Fibroblast of lung (primary cell): ENCODE results near the gene TOLLIP.
"Not testable (repeated sequence)": the region's sequence is repeated elsewhere in the genome, so short reads cannot be mapped to it uniquely, and the experiment has no call there.

Source experiments
- EZH2 ChIP-seq: IDR thresholded peaks from 2 replicates; pipeline ENCODE4 v1.5.1; 2012; ENCODE audit warnings: low read length, control low read depth, mild to moderate bottlenecking; ENCODE audit errors: missing control alignments
- TF ChIP-seq, protein P1 (sequence below), 2 donors: IDR thresholded peaks in 1 of 2; conservative IDR thresholded peaks in 1 of 2; 1 replicate in 1 of 2; 2 replicates in 1 of 2; pipeline ENCODE4 v1.5.1; 2011 to 2012; ENCODE audit warnings: low read length in 2 of 2, control low read depth in 1 of 2, inconsistent platforms in 1 of 2, low read depth in 1 of 2, mild to moderate bottlenecking in 1 of 2

- TF ChIP-seq, protein P1, sequence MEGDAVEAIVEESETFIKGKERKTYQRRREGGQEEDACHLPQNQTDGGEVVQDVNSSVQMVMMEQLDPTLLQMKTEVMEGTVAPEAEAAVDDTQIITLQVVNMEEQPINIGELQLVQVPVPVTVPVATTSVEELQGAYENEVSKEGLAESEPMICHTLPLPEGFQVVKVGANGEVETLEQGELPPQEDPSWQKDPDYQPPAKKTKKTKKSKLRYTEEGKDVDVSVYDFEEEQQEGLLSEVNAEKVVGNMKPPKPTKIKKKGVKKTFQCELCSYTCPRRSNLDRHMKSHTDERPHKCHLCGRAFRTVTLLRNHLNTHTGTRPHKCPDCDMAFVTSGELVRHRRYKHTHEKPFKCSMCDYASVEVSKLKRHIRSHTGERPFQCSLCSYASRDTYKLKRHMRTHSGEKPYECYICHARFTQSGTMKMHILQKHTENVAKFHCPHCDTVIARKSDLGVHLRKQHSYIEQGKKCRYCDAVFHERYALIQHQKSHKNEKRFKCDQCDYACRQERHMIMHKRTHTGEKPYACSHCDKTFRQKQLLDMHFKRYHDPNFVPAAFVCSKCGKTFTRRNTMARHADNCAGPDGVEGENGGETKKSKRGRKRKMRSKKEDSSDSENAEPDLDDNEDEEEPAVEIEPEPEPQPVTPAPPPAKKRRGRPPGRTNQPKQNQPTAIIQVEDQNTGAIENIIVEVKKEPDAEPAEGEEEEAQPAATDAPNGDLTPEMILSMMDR (conservative IDR thresholded peaks at IDR 0.05 in 1 of 2, IDR thresholded peaks at IDR 0.05 in 1 of 2; ENCODE audit: low read depth in 1 of 2, low read length in 2 of 2) = not testable (repeated sequence)
- TF ChIP-seq EZH2 = not testable (repeated sequence)
Measured at GRCh38 chr11:1265480-1265879, 44.0 kb downstream of the TOLLIP start.
